ENCODE results near the gene PCDH9. TPM values are rescaled to one million over a fixed set of nuclear protein-coding genes. Genes with fewer than 3 reads are reported as not detected.

The PCDH9 gene
- total RNA-seq, 1 donor from 2014 or later: 29.7 TPM

DNA sequence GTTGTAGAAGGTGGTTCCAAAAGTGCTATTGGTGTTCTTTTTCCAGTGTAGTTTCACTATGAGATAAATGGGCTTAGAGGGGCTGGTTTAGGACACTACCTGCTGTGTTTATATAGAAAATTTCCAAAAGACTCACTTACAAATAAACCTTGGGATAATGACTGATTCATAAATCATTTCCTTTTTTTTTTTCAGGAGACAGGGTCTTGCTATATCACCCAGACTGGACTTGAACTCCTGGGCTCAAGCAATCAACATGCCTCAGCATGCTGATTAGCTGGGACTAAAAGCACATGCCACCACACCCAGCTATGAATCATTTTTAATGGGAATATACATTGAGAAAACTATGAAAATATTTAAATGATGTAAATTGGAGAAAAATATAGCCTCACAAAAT, 376.6 kb downstream of the PCDH9 start:
- Mint-ChIP-seq H3K27ac (no peak overlapping the region), H3K36me3 (no peaks in the 10 kb centered on the region), H3K4me3 (no peak overlapping the region), H3K4me1 (no peaks in the 10 kb centered on the region), H3K27me3 (ENCODE audit: low read depth) (no peaks in the 10 kb centered on the region), H3K9me3 (peaks cover 12% of the 10 kb centered on the region)
- no peak for TF ChIP-seq CTCF (IDR thresholded peaks at IDR 0.05; ENCODE audit: unreplicated experiment)
- DNase-seq (ENCODE audit: low spot score in 2 of 2, unreplicated experiment in 2 of 2): no peak

DNA sequence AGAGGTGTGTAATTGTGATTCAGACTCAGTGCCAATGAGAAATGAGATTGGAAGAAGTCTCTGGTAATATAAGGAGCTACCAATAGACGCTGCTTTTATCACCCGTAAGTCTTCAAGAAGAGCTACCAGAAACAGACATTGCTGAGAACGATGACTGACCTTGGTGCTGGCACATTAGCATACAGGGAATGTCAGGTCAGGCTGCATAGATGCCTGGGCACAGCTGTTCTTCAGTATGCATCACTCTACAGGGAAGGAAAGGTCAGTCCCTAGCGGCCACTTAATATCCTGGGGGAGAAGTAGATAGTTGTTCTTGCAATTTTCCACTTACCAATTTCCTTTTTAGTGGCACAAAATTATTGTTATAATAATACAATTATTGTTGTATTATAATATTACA, 380.4 kb downstream of the PCDH9 start:
- no peak overlapping the region for H3K4me3 Mint-ChIP-seq
- H3K36me3 Mint-ChIP-seq: no peaks in the 10 kb centered on the region
- no peaks in the 10 kb centered on the region for H3K27me3 Mint-ChIP-seq (ENCODE audit: low read depth)
- no peak overlapping the region for H3K27ac Mint-ChIP-seq
- no peaks in the 10 kb centered on the region for H3K4me1 Mint-ChIP-seq
- TF ChIP-seq CTCF (IDR thresholded peaks at IDR 0.05; ENCODE audit: unreplicated experiment): no peak
- peaks cover 12% of the 10 kb centered on the region for H3K9me3 Mint-ChIP-seq
- DNase-seq (ENCODE audit: low spot score in 2 of 2, unreplicated experiment in 2 of 2): no peak

- Mint-ChIP-seq H3K27ac (no peak overlapping the region), H3K9me3 (peaks cover 10% of the 10 kb centered on the region), H3K4me3 (no peak overlapping the region), H3K27me3 (ENCODE audit: low read depth) (no peaks in the 10 kb centered on the region), H3K4me1 (no peaks in the 10 kb centered on the region), H3K36me3 (no peaks in the 10 kb centered on the region)
- DNase-seq (ENCODE audit: low spot score in 2 of 2, unreplicated experiment in 2 of 2): no peak
- TF ChIP-seq CTCF (IDR thresholded peaks at IDR 0.05; ENCODE audit: unreplicated experiment): no peak
These were observed 382.6 kb downstream of the PCDH9 start for GRCh38 chr13:66847541-66847940.

- no peak overlapping the region for H3K27ac Mint-ChIP-seq
- H3K27me3 Mint-ChIP-seq (ENCODE audit: low read depth): no peaks in the 10 kb centered on the region
- TF ChIP-seq CTCF (IDR thresholded peaks at IDR 0.05; ENCODE audit: unreplicated experiment): no peak
- H3K36me3 Mint-ChIP-seq: no peaks in the 10 kb centered on the region
- no peak for DNase-seq (ENCODE audit: low spot score in 2 of 2, unreplicated experiment in 2 of 2)
- H3K9me3 Mint-ChIP-seq: no peaks in the 10 kb centered on the region
- no peak overlapping the region for H3K4me3 Mint-ChIP-seq
- no peaks in the 10 kb centered on the region for H3K4me1 Mint-ChIP-seq
These were observed 384.7 kb downstream of the PCDH9 start for GRCh38 chr13:66845393-66845792.

GRCh38 chr13:66844933-66845332, 385.2 kb downstream of the PCDH9 start:
- no peaks in the 10 kb centered on the region for H3K27me3 Mint-ChIP-seq (ENCODE audit: low read depth)
- H3K9me3 Mint-ChIP-seq: no peaks in the 10 kb centered on the region
- no peaks in the 10 kb centered on the region for H3K4me1 Mint-ChIP-seq
- no peak for TF ChIP-seq CTCF (IDR thresholded peaks at IDR 0.05; ENCODE audit: unreplicated experiment)
- H3K36me3 Mint-ChIP-seq: no peaks in the 10 kb centered on the region
- no peak for DNase-seq (ENCODE audit: low spot score in 2 of 2, unreplicated experiment in 2 of 2)
- H3K4me3 Mint-ChIP-seq: no peak overlapping the region
- no peak overlapping the region for H3K27ac Mint-ChIP-seq

DNA sequence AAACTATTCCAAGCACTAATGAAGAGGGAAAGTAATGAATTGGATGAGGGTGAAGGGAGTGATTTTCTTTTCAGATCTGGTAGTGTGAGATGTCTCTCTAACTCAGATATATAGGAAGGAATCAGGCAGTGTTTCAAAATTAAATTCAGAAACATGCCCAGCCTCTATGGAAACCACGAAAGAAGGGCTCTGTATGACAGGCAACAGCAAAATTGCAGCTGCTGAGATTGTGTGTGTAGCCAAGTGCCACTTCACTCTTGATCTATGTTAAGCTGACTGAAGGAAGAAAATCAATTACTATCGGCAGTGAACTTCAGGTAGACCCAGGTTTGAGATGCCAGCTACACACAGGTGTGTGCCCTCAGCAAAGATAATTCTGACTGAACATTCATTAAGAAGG, 387.4 kb downstream of the PCDH9 start:
- DNase-seq (ENCODE audit: low spot score in 2 of 2, unreplicated experiment in 2 of 2): no peak
- no peaks in the 10 kb centered on the region for H3K36me3 Mint-ChIP-seq
- no peaks in the 10 kb centered on the region for H3K27me3 Mint-ChIP-seq (ENCODE audit: low read depth)
- H3K9me3 Mint-ChIP-seq: no peaks in the 10 kb centered on the region
- no peak overlapping the region for H3K4me3 Mint-ChIP-seq
- H3K27ac Mint-ChIP-seq: no peak overlapping the region
- TF ChIP-seq CTCF (IDR thresholded peaks at IDR 0.05; ENCODE audit: unreplicated experiment): no peak
- H3K4me1 Mint-ChIP-seq: no peaks in the 10 kb centered on the region
